Left lung (tissue), 10 donors: ENCODE measurements around the gene GRIN2C. TPM values are rescaled to one million over a fixed set of nuclear protein-coding genes. Genes with fewer than 3 reads are reported as not detected.

Experiments
- ATAC-seq: fragments of 200-7000 bp; cut with Tn5 transposase; one replicate; pipeline ENCODE4 v1.9.1; 2020; ENCODE audit warnings: moderate library complexity
- DNase-seq, 4 donors: peaks; one replicate each; pipeline ENCODE4 v3.0.0-alpha.2; 2013 to 2020
- H3K27ac ChIP-seq, 2 donors: fragments of 200-600 bp; sonication (generic) in 1 of 2; one replicate each; pipeline versions ENCODE4 v1.5.0 to v1.8.0; 2020 to 2021
- H3K27me3 ChIP-seq, 2 donors: fragments of 200-600 bp; sonication (generic) in 1 of 2; one replicate each; pipeline versions ENCODE4 v1.5.0 to v1.8.0; 2020 to 2021
- H3K36me3 ChIP-seq, 2 donors: fragments of 200-600 bp; sonication (generic) in 1 of 2; one replicate each; pipeline versions ENCODE4 v1.5.0 to v1.8.0; 2020 to 2021
- H3K4me1 ChIP-seq, 2 donors: fragments of 200-600 bp; one replicate each; pipeline ENCODE4 v1.8.0; 2021
- H3K4me3 ChIP-seq, 2 donors: fragments of 200-600 bp; sonication (generic) in 1 of 2; one replicate each; pipeline versions ENCODE4 v1.5.0 to v1.8.0; 2020 to 2021; ENCODE audit warnings: mild to moderate bottlenecking in 1 of 2
- H3K9me3 ChIP-seq, 2 donors: fragments of 200-600 bp; sonication (generic) in 1 of 2; one replicate each; pipeline versions ENCODE4 v1.5.0 to v1.8.0; 2020 to 2021
- CTCF ChIP-seq, 2 donors: fragments of 200-600 bp; sonication (generic) in 1 of 2; IDR thresholded peaks; one replicate each; pipeline versions ENCODE4 v1.5.0 to v1.8.0; 2021; ENCODE audit warnings: antibody characterized with exemption in 2 of 2
- intact Hi-C, 2 donors: fragments of 100-400 bp; cut with DNase I; formaldehyde crosslinking; loops; one replicate each; pipeline versions ENCODE4 v1.11.2 to v1.14.2; 2022
- polyA plus RNA-seq, 6 donors: library from polyadenylated mRNA; unstranded; fragments of 120-200 nt; gene quantifications; one replicate each; pipeline ENCODE4 v1.2.1, GENCODE V29; 2013; ENCODE audit not compliant: insufficient read length in 6 of 6
- total RNA-seq, 2 donors: library from RNA; stranded (reverse); fragmentation: NEBNext Ultra II Directional; extraction: Animal tissue kit (Norgen Biotek cat#: 25700); gene quantifications; one replicate each; pipeline ENCODE4 v1.2.1, GENCODE V29; 2021
- donor health status: DM: no; HTN: yes; CAD: no.
- donor health status: DM: no; HTN: no; CAD: no.

The GRIN2C gene
- total and polyA plus RNA-seq, 8 donors, result 0.15 to 0.43 (median 0.26) TPM; not detected in 1

DNA sequence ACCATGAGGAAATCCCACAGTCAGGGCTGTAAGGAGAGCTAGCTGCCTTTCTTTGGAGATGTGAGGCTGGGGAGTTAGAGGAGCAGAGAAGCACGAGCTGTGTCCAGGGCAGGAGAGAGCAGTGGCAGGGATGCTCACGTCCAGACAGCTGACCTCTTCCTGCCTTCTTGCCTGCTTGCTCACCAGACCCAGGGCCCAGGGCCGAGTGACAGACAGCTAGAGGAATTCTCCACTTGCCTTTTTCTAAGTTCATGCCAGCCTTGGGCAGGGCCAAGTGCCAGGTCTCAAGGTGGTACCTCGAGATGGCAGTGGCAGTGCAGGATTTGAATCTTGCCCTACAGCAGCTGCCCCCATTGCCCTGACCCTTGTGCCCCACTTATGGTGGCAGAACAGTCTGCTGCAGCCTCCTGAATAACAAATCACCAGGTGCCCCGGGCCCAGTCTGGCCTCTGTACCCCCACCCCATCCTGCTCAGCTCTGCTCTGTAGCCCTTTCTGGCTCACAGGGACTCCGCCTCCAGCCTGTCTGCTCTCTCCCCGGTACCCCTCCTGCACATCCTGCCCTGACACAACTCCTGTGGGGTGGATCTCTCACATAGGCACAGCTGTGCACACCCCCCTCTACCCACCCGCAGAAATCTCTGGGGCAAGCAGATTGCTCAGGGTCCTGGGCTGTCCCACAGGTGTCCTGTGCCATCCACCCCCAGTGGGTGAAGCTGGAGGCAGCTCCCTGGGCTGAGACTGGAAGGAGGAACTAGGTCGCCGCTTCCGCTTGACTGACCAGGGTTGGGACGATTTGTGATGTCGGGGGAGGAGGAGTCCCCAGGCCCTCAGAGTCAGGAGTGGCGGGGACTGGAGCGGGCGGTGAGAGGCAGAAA, 25.9 kb downstream of the GRIN2C start:
- no peak for TF ChIP-seq CTCF (IDR thresholded peaks at IDR 0.05)
- peak; percentile 50 for ATAC-seq
- DNase-seq, result peak in 2 of 4 donors; percentile 44 to 73
- Histone ChIP-seq H3K36me3 (peaks cover 0 to 57% of the 10 kb centered on the region in 2 donors), H3K4me3 (no peak overlapping the region), H3K27ac (no peak overlapping the region), H3K9me3 (no peaks in the 10 kb centered on the region), H3K4me1 (no peaks in the 10 kb centered on the region), H3K27me3 (no peaks in the 10 kb centered on the region)
- intact Hi-C loops, result no loop called here

DNA sequence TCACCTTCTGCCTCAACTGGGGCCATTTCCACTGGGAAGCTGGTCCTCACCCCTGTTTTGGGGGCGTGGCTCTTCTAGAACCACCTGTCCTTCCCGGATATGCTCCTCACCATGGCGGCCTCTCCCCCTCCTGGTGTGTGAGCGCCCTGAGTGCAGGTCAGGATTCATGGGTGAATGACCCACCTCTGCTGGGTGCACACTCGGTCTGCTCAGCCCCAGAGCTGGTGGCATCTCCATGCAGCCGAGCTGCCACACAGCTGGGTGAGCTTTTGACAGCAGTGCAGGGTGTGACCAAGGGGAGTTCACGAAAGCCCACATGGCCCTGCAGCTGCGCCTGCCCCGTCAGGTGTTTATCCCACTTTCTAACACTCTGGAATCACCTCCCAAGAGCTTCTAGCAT, 27.3 kb downstream of the GRIN2C start:
- Histone ChIP-seq H3K36me3 (peaks cover 0 to 51% of the 10 kb centered on the region in 2 donors), H3K27me3 (no peaks in the 10 kb centered on the region), H3K9me3 (no peaks in the 10 kb centered on the region), H3K4me1 (no peaks in the 10 kb centered on the region), H3K27ac (no peak overlapping the region), H3K4me3 (no peak overlapping the region)
- intact Hi-C loops, result no loop called here
- DNase-seq, result peak in 1 of 4 donors; percentile 43
- ATAC-seq, result no peak
- TF ChIP-seq CTCF (IDR thresholded peaks at IDR 0.05), result no peak

- TF ChIP-seq CTCF (IDR thresholded peaks at IDR 0.05), result no peak
- Histone ChIP-seq H3K4me3 (no peak overlapping the region), H3K36me3 (peaks cover 0 to 43% of the 10 kb centered on the region in 2 donors), H3K27me3 (no peaks in the 10 kb centered on the region), H3K4me1 (no peaks in the 10 kb centered on the region), H3K9me3 (no peaks in the 10 kb centered on the region), H3K27ac (no peak overlapping the region)
- ATAC-seq, result no peak
- intact Hi-C loops, result no loop called here
- peak in 1 of 4 donors; percentile 57 for DNase-seq
Measured at GRCh38 chr17:74831444-74832146, 28.1 kb downstream of the GRIN2C start.

DNA sequence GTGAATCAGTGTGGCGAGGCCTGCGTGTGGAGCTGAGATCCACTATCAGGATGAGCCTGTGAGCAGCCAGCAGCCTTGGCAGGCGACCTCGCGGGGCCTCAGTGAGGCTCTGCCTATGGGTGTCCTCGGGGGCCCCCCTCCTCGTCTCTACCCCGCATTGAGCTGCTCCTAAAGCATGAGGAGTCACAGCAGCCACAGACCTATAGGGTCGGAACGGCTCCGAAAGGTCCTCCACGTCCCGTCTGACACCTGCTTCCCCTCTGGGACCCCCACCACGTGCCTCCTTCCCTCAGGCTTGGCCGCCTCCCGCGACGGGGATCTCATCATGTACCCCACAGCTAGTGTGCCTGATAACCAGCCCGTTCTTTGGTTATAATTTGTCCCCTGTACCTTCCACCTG, 28.8 kb downstream of the GRIN2C start:
- H3K27ac ChIP-seq, result no peak overlapping the region
- DNase-seq (no peak), ATAC-seq (no peak)
- no peaks in the 10 kb centered on the region for H3K27me3 ChIP-seq
- no peaks in the 10 kb centered on the region for H3K4me1 ChIP-seq
- intact Hi-C loops, result no loop called here
- peaks cover 0 to 42% of the 10 kb centered on the region in 2 donors for H3K36me3 ChIP-seq
- TF ChIP-seq CTCF (IDR thresholded peaks at IDR 0.05), result no peak
- no peak overlapping the region for H3K4me3 ChIP-seq
- H3K9me3 ChIP-seq, result no peaks in the 10 kb centered on the region

- no peaks in the 10 kb centered on the region for H3K4me1 ChIP-seq
- TF ChIP-seq CTCF (IDR thresholded peaks at IDR 0.05), result no peak
- no peak overlapping the region for H3K4me3 ChIP-seq
- no peak overlapping the region for H3K27ac ChIP-seq
- no peaks in the 10 kb centered on the region for H3K9me3 ChIP-seq
- peaks cover 0 to 64% of the 10 kb centered on the region in 2 donors for H3K36me3 ChIP-seq
- intact Hi-C loops, result no loop called here
- no peaks in the 10 kb centered on the region for H3K27me3 ChIP-seq
- DNase-seq (peak in 1 of 4 donors; percentile 52), ATAC-seq (peak; percentile 83)
Measured at GRCh38 chr17:74827800-74828199, 31.9 kb downstream of the GRIN2C start.
